ENCODE measurements around the gene RBMX.

DNA sequence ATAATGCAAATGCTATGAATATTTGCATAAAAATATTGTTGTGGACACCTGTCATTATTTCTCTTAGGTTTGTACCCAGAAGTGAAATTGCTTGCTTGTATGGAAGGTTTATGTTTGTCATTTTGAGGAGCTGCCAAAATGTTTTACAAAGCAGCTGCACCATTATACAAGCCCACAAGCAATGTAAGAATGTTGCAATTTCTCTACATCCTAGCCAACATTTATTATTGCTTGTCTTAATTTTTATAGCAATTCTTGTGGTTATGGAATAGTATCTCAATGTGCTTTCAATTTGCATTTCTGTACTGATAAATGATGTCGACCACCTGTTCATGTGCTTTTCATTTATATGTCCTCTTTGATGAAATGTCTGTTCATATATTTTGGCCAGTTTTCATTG is 18.7 kb upstream of the RBMX start:
- TF ChIP-seq POLR2A (IDR thresholded peaks at IDR 0.05; ENCODE audit: low read depth, low read length) (no peak), TAF1 (IDR thresholded peaks at IDR 0.05; ENCODE audit: low read depth, low read length) (no peak), POLR2AphosphoS5 (IDR thresholded peaks at IDR 0.05; ENCODE audit: low read depth, low read length) (no peak), SPI1 (IDR thresholded peaks at IDR 0.05; ENCODE audit: low read depth, low read length) (no peak)

Data from GM12891 (cell line).